DLD1 (cell line): ENCODE data around the gene MAFB.

ENCODE experiments used
- in situ Hi-C: cut with HindIII; loops from 2 replicates; pipeline ENCODE4 v1.10.0; 2017; ENCODE audit warnings: low sequenced_read_pairs

Gene MAFB

DNA sequence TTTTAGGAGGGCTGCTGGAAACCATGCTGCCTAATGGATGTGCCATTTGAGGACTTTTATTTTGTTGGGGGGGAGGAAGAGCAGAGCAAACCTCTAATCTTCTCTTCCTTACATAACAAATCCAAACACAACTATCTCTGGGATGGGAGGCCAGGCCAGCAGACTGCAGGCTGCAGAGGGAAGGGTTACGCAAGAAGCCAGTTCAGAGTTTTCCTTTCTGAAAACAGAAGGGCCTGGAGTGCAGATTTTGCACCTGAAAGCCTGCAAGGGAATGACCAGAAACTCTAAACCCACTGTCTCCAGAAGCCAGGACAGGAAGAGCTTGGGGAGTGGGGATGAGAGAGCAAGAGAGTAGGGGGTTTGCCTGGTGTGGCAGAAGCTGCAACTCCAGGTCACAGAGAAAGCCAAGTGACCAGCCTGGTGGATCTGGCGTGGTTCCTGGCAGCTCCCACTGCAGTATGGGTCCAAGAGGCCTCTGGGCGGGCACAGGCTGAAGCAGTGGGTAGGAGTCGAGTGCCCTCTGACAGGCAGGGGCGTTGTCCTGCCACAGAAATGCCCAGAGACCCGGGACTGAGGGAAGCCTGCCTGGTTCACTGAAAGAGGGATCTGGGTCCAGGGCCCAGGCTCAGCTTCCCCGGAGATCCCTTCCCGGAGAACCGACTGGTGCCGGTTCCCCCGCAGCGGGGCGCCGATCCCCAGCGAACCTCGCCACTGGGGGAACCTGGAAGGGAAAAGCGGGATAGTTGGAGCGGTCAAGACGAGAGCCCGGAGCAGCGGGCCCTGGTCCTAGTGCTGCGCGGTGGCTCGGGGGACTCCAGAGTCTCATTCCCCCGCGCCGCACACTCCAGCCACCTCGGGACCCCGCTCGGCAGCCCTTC lies 6.7 kb downstream of the MAFB start:
- in situ Hi-C loops, result no loop called here

GRCh38 chr20:40681684-40682083 lies 7.4 kb downstream of the MAFB start:
- in situ Hi-C loops, result no loop called here

- in situ Hi-C loops, result no loop called here
Observed at GRCh38 chr20:40681165-40681564, 7.9 kb downstream of the MAFB start.

DNA sequence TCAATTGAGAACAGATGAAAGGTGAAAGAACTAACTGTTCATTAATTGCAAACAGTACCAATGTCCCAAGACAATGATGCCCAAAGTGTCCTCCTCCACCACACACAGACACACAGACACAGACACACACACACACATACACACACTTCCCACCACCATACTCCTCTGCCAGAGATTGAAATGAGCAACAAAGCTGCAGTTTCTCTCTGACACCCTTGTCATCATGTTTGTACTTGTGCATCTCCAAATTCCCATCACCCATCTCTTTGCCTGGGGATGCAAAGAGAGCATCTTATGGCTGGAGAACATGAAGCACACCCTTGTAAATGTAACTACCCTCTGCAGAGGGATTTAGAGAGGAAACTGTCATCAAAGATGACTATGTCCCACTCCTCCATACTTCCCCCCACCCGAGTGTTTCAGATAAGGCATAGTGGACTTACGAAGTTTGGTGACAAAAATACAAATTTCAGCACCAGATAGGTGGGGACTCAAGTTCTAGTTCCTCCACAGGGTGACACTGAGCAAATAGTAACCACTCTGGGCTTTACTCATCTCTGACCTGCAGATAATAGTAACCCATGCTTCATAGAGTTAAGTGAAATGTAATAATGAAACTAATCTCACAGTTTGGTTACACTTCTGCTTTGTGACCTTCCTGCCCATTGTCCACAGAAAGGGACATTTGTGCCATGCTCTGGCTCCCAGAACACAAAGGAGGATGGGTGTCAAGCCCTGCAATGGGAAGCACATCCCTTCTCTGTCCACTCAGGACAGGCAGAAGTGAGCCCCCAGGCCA lies 8.7 kb downstream of the MAFB start:
- in situ Hi-C loops, result no loop called here

DNA sequence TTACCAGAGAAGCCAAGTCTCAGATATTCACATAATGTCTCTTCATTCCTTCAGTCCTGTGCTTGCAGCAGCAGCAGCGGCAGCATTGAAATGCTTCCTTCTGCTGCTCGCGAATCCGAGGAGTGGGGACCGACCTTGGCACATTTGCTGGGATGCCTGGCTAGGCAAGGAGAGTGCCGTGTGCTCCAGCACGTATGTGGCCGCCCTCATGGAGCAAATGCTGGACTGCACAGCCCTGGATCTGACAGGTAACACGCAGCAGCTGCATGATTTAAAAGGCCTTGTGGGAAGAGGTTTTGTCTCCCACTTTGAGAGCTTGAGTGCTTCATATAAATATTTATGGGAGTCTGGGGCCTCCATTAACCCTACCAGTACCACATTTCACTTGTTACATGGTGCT lies 9.9 kb downstream of the MAFB start:
- in situ Hi-C loops, result no loop called here

GRCh38 chr20:40678286-40678875 lies 10.7 kb downstream of the MAFB start:
- in situ Hi-C loops, result no loop called here

GRCh38 chr20:40677343-40677924 lies 11.6 kb downstream of the MAFB start:
- in situ Hi-C loops, result no loop called here

DNA sequence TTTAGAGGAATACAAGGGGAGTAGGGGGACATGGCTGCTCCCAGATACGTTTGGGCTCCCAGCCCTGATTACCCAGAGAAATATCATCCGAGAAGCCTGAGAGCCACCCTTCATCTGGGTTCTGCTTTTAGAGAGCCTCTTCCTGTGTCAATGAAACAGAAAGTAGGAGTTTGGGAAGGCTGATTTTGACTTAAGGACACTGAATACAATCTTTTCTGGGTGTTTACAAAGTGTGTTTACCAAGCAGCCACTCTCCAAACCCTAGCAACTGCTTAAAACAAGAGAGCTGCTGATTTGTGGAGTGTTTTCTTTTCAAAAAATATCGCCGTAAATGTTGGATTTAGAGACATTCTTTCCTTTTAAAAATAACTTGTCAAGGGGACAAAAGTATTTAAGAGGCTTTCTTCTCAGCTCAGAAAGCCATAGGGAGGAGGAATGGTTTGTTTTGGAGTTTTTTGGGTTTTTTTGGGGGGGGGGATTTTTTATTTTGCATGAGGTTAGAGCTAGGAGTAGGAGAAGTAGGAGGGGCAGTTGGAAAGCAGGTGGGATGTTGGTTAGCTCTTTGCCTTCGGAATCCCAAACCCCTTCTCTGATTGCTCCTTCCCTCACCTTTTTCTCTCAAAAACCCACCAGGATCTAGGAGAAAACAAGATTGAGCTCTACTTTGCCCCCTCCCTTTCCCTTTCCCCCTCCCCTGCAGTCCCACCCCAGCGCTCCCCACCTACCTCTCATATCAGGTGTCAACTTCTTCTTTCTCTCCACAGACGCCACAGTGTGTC lies 12.4 kb downstream of the MAFB start:
- in situ Hi-C loops, result no loop called here

DNA sequence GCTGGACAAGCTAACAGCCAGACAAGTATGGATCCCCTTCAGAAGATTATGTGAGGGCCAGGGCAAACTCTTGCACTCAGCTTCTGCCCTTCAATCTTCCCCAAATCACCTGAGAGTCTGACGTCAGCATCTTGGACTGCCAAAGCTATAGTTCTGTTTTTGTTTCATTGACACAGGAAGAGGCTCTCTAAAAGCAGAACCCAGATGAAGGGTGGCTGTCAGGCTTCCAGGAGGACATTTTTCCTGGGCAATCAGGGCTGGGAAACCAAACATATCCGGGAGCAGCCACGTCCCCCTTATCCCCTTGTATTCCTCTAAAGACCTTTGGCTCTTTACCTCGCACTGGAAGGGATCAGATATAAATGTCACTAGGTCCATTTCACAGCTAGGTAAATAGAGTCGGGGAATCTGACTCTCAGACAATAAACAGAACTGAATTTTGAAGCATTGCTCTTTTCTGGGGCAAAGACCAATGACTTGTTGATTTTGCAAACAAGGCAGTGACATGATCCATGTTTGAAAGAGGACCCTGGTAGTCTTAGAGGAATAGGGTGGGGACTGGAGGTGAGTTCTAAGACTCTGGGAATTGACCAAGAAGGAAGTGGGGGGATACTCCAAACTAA lies 13.3 kb downstream of the MAFB start:
- in situ Hi-C loops, result no loop called here

DNA sequence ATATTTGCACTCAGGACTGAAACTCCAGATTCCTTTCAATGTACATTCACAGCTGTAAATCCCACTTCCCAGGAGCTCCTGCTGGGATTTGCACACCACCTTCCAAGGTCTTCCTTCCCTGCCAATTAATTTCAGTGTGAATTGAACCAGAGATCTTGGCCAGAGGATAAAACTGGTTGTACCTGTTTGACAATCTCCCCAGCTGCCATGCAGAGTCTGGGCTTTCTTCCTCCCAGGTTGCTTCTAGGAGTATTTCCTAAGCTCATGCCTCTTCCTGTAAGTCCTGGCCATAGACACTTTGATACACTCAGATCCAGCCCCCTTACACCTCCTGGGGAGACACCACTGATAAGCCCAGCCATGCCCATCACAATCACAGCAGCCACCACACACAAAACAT lies 15.6 kb downstream of the MAFB start:
- in situ Hi-C loops, result no loop called here

DNA sequence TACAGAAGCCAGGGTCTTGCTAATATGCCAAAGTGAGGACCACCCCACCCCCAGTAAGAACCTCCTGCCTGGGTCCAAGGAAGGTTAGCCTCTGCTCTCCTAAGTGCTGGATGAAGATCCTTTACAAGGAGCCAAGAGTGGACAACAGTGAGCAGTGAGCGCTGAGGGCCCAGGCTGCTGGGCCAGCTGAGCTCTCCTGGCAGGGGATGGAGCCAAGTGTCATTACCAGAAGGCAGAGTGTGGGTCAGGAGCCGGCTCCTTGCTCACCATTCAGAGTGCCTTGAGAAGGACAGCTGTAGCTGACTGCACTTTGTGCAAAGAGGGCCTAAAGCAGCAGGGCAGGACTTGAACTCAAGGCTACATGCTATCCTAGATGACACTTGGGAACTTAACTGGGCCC lies 16.9 kb downstream of the MAFB start:
- in situ Hi-C loops, result no loop called here

- in situ Hi-C loops, result no loop called here
Observed at GRCh38 chr20:40670253-40670652, 18.8 kb downstream of the MAFB start.

GRCh38 chr20:40669692-40670091 lies 19.3 kb downstream of the MAFB start:
- in situ Hi-C loops, result no loop called here

GRCh38 chr20:40668449-40669228 lies 20.4 kb downstream of the MAFB start:
- in situ Hi-C loops, result no loop called here

DNA sequence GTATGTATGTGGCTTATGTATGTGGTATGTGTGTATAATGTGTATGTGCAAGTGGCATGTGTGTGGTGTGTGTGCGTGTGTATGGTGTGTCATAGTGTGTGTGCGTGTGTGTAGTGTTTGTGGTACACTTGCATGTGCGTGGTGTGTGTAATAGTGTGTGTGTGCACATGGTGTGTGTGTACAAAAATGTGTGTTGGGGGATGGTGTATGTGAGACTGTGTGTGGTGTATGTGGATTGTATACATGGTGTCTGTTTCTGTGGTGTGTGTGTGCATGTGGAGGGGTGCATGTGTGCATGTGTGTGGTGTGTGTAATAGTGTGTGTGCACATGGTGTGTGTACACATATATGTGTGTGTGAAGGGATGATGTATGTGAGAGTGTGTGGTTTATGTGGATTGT lies 21.5 kb downstream of the MAFB start:
- in situ Hi-C loops, result no loop called here

GRCh38 chr20:40666336-40666735 lies 22.7 kb downstream of the MAFB start:
- in situ Hi-C loops, result no loop called here

- in situ Hi-C loops, result no loop called here
Observed at GRCh38 chr20:40664891-40665290, 24.1 kb downstream of the MAFB start.

GRCh38 chr20:40663991-40664880 lies 24.8 kb downstream of the MAFB start:
- in situ Hi-C loops, result no loop called here
